GM10847 (cell line): Measurements from ENCODE around the gene EFNB1.

Source experiments
- POLR2A ChIP-seq: IDR thresholded peaks from 2 replicates; pipeline ENCODE4 v1.6.1; 2011; ENCODE audit not compliant: insufficient read length; ENCODE audit errors: extremely low read depth

Gene EFNB1

DNA sequence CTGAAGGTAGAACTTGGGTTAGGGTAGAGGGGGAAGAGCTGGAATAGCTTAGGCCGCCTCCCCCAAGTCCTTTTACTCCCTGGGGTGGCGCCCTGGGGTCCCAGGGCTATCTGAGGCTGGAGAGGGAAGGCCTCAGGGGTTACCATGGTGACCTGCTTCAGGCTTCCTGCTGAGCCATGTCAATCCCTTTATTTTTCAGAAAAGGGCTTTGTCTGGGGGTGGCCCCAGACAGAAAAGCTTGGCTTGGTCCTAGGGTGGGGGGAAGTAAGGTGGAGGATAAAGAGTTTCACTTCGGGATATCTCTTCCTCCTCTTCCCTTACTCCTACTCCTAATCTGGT is 6.3 kb downstream of the EFNB1 start:
- TF ChIP-seq POLR2A = no peak

DNA sequence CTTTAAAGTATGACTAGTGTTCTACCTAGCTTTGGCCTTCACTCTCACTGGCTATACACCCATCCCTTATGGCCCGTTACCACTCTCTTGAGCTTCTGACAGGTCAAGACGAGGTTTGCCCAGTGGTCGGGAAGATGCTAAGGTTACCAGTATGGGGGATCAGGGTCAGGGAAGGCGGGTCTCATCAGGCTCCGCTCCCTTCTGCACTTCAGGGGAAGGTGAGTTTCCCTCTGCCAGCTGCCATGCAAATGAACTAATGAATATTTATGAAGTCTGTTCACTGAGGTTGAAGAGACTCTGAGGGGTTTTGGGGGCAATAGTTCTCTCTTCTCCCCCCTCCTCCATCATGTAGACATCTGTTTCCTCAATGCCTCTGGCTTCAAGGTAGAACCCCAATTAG is 6.6 kb downstream of the EFNB1 start:
- no peak for TF ChIP-seq POLR2A

DNA sequence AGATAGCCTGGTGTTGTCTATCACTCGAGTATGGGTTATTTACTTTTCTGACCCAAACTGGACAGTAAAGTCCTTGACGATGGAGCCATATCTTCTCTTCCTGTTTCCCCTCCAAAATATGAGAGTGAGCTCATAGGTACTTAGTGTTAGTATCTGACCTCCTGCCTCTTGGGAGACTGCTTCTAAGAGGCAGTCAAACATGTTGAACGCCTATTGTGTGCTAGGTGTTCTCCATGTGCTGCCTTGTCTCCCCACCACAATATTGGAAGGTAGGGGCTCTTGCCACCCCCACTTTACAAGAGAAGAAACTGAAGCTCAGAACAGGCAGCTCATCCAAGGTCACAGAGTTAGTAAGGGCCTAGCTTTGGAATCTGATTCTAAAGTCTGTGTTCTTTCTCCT is 8.3 kb downstream of the EFNB1 start:
- no peak for TF ChIP-seq POLR2A

DNA sequence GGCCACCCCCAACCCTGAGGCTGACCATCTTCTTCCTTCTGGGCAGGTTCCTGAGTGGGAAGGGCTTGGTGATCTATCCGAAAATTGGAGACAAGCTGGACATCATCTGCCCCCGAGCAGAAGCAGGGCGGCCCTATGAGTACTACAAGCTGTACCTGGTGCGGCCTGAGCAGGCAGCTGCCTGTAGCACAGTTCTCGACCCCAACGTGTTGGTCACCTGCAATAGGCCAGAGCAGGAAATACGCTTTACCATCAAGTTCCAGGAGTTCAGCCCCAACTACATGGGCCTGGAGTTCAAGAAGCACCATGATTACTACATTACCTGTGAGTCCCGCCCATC is 9.7 kb downstream of the EFNB1 start:
- TF ChIP-seq POLR2A = no peak

DNA sequence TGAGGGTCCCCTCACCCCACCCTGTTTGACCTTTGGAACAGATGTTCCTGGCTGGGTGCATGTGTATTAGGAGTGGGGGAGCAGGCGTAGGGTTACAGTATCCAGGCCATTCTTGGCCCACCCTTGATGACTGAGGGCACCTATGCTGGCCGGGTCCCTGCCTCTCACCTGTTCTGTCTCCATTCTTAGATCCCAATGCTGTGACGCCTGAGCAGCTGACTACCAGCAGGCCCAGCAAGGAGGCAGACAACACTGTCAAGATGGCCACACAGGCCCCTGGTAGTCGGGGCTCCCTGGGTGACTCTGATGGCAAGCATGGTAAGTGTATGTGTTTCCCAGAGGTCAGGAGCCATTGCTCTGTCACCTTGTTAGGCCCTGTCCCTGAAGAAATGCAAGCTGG is 10.9 kb downstream of the EFNB1 start:
- TF ChIP-seq POLR2A = no peak

DNA sequence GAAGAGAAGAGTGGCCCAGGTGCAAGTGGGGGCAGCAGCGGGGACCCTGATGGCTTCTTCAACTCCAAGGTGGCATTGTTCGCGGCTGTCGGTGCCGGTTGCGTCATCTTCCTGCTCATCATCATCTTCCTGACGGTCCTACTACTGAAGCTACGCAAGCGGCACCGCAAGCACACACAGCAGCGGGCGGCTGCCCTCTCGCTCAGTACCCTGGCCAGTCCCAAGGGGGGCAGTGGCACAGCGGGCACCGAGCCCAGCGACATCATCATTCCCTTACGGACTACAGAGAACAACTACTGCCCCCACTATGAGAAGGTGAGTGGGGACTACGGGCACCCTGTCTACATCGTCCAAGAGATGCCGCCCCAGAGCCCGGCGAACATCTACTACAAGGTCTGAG is 11.4 kb downstream of the EFNB1 start:
- no peak for TF ChIP-seq POLR2A

DNA sequence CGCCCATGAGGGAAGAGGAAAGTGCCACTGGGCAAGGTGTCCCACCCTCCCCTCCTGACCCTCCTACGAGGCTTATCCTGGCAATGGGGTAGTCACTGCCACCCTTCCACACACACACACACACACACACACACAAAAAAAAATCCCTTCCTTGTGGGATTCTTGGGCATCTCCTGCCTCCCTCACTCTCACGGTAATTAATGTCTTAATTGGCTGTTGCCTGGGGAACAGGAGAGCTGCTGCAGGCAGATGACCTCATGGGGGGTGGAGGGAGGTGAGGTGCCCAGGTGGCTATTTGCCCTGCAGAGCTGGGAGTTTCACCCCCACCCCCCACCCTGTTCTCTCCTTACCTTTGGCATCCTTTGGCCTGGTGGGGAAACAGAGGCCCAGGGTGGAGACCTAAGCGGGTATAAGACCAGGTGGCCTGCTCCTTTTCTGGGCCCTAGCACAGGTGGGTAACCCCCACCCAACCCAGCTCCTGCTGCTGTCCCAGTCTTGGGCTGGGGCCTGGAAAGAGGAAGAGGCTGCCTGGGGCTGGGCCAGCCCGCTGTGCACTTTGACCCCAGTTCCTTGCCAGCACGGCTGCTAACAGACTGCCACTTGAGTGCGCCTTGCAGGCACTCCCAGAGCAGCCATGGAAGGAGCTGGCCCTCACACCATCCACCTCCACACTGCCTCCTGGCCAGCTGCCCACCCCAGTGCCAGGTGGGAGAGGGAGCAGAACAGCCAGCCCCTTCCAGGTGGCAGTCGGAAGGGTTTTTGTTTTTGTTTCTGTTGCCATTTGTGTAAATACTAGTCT is 12.6 kb downstream of the EFNB1 start:
- TF ChIP-seq POLR2A = no peak

DNA sequence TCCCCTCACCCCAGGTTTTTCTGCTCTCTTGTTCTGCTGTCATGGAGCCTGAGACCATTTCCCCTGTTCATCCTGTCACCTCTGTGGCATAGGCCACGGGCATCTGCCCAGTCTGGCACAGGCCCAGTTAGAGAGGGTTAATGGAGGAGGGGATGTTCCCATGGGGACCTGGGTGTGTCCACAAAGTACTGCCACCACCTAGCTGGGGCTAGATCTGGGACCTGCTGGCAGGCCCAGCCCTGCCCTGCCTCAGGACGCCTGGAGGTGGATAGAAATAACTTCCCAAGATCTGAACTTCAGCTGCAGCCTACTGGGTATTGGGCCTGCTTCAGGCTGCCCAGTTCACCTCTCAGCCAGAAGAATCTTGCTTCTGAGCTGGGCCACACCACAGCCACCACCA is 13.5 kb downstream of the EFNB1 start:
- no peak for TF ChIP-seq POLR2A

DNA sequence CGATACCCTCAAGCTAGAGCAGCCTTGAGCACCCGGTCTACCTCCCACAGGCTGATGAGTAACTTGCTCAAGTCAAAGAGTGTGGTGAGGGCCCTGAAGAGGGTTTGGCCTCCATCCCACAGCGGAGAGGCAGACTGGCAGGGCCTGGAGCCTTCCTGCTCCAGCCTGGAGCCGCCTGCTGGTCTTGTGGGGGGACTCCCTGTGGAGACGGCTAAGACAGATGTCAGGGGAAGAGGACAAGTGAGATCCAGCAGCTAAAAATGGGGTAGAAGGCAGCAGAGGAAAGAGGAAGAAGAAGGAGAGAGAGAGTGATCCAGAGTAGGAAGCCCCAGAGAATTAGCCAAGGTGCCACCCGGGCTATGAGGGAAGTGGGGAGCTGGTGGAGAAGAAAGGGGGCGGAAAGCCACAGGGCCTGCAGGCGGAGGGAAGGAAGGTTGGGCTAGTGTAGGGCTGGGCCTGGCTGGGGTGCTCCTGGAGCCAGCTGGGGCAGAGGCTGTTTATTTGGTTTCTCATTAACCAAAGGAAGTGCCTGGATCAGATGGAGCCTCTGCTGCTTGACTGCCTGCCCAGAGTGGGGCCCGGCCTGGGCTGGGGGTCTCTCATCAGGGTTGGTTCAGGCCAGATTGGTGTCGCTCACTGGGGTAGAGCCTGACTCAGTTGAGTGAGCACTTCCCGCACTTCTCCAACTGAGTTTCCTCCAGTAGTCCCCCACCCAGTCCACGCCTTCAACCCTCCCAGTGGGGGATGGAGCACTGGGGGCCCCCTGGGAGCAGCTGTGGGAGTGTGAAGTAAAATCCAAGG is 14.2 kb downstream of the EFNB1 start:
- no peak for TF ChIP-seq POLR2A

DNA sequence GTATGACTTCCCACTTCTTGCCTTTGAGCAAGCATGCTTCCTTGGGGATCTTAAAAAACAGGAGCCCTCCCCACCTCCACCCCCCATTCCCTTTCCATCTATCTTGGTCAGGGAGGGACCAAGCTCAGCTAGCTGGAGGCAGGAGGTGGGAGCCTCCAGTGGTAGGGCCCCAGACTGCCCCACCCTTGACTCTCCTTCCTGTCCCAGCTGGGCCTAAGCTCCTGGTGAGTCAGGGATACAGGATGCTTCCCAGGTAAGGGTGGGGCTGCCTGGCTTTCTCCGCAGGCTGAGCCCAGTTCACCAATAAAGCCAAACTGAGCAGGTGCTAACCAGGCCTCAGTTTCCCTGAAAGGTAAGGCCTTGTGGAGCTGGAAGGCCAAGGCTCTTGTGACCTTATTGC is 15.2 kb downstream of the EFNB1 start:
- no peak for TF ChIP-seq POLR2A

DNA sequence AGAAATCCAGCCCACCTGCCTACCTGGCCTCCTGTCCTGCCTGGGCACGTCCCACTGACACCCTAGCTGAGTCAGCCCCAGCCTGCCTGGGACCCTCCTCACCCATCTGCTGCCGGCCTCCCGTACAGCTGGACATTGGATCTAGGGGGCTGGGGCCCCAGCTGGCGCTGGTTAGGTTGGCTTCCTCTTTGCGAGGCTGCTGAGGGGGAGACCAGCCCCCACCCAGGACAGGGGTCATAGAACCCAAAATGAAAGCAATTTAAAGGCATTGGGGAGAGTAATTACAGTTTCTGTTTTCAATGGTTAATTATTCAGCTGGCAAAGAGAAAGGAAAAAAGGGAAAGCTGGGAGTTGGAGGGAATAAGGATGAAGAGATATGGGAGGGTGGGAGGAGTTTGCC is 15.8 kb downstream of the EFNB1 start:
- no peak for TF ChIP-seq POLR2A

DNA sequence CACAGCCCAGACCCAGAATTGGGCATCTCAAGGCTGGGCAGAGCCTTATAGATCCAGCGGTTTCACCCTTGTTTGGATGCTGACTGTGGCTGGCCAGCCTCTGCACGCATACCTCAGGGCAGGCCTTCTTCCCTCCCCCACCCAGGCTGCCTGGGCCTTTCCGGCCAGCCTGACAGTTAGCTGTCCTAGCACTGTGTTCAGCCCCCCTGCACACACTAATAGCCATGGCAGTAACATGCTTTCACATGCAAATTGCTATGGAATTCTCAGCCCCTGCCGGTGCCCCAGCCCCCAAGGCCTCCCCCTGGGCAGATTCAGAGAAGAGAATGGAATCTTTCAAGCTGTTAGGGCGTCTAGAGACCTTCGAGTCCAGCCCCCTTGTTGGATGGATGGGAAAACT is 17.7 kb downstream of the EFNB1 start:
- no peak for TF ChIP-seq POLR2A

DNA sequence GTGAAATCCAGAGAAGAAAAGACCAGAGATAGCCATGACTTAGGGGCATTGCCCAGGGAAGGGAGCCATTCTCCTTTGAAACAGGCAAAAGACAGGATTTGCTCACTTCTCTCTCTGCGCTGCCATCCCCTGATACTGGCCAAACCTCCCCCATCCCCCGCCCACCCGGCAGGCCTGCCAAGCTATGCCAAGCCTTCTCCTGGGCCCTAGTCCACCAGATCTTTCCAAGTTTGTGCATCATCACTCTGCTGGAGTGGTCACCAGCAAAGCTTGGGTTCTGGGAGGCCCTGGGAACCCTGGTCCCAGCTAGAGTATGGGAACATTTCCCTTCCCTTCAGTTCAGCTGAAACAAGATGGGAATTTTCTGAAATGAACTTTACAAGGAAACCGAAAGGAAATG is 18.4 kb downstream of the EFNB1 start:
- no peak for TF ChIP-seq POLR2A

DNA sequence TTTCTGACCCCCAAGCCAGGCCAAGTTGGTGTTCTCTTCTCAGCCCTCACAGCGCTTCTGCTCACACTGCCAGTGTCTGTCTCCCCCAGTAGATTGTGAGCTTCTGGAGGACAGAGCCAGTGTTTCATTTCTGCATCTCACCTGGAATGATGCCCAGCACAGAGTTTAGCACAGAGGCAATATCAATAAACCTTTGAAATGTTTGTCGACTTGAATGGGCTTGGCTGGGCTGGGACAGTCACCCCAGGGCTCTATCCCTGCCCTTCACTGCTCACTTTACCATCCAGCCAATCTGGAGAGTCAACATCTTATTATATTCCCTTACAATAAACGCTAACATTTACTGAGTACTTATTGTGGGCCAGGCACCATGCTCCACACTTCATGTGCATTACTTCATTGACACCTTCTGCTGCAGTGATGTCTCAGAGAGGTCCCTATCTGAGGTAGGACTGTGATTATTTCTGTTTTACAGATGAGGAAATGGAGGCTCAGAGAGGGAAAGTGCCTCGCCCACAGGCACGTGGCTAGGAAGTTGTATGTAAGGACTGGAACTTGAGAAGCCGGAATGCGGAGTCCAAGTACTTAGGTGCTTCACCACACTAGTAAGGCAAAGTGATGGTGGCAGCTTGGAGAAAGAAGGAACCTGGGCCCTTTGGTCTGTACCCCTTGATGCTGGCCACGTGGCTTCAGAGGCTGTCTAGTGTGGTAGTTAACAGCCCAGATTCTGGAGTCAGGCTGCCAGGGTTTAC is 19.5 kb downstream of the EFNB1 start:
- TF ChIP-seq POLR2A = no peak

DNA sequence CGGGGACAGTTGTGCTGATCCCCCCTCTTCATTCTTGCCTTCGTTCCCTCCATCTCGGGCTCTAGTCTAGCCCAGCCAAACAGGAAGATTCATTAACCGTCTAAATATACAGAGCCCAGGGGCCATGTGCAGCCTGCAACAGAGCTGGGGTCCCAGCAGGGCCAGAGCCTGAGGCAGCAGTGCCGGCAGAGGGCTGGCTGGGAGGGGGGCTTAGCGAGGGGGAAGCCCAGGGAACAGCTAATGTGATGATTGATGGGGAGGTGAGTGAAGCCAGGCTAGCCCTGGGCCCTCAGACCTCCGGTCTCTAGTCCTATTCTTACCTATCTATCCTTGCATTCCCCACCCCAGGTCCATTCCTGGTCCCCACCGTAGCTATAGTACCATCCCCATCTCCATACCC is 22.3 kb downstream of the EFNB1 start:
- TF ChIP-seq POLR2A = no peak

DNA sequence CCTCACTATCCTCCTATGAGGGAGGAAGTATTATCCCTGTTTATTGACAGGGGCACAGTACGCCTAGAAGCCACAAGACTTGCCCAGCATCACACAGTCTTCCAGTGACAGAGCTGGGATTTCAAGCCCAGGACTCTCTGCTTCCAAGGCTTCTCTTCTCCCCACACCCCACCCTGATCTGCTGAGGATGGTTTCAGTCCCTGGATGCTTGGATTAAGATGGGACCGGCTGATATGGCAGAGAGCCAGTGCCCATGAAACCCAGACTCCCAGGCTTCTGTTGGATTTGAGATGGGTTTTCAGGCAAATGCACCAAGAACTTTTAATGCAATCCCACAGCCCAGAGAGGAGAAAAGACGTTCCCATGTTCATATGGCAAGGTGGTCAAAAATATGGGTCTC is 23.2 kb downstream of the EFNB1 start:
- no peak for TF ChIP-seq POLR2A
